Left renal cortex interstitium (tissue), 4 donors: ENCODE results near the gene JAKMIP1. TPM values are rescaled to one million over a fixed set of nuclear protein-coding genes. Genes with fewer than 3 reads are reported as not detected.

Experiments
- DNase-seq, 4 donors: peaks; one replicate each; pipeline ENCODE4 v3.0.0-alpha.2; 2013; ENCODE audit warnings: low read depth in 4 of 4, low spot score in 2 of 4, missing footprints in 1 of 4
- polyA plus RNA-seq, 4 donors: library from polyadenylated mRNA; unstranded; fragments of 120-200 nt; gene quantifications; one replicate each; pipeline ENCODE4 v1.2.1, GENCODE V29; 2013; ENCODE audit not compliant: insufficient read length in 4 of 4

JAKMIP1 gene
- polyA plus RNA-seq, 4 donors = 0.06 to 0.22 (median 0.17) TPM

DNA sequence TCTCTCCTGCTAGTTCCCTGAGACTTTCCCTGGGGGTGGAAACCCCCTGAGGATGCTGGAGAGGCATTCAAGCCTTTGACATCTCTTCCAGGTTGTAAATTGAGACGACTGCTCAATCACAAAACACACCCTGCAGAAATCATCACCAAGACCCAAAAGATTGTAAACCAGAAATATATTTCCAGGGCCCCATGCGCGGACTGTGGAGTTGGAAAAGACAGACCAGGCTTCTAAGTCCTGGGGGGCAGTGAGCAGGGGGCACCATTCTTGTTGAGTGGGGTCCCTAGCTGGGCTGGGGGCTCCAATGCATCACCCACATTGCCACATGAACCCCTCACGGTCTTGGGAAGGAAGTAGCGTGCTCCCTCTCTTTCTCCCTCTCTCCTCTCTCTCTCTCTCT, 94.2 kb downstream of the JAKMIP1 start:
- DNase-seq = no peak

DNA sequence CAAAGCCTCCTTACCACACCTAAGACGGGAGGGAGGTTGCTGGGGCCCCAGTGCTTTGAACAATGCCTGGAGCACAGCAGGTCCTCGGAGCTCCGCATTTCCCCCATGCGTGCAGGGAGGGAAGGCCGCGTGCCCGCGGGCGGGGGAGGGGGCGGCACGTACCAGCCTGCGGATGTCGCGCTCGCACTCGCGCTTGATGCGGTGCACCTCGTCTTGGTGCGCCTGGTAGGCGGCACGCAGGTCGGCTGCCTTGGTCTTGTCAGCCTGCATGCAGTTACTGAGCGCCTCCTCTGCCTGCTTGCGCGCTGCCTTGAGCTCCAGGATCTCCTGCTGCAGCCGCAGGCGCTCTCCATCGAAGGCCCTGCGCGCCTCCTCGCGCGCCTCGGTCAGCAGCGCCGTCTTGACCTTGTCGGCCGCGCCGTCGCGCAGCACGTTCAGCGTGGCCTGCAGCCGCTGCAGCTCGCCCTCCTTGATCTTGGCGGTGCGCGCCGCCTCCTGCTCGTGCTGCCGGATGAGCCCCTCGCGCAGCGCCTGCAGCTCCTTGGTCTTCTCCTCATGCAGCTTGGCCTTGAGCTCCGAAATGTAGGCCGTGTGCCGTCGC, 94.9 kb downstream of the JAKMIP1 start:
- DNase-seq = no peak

DNA sequence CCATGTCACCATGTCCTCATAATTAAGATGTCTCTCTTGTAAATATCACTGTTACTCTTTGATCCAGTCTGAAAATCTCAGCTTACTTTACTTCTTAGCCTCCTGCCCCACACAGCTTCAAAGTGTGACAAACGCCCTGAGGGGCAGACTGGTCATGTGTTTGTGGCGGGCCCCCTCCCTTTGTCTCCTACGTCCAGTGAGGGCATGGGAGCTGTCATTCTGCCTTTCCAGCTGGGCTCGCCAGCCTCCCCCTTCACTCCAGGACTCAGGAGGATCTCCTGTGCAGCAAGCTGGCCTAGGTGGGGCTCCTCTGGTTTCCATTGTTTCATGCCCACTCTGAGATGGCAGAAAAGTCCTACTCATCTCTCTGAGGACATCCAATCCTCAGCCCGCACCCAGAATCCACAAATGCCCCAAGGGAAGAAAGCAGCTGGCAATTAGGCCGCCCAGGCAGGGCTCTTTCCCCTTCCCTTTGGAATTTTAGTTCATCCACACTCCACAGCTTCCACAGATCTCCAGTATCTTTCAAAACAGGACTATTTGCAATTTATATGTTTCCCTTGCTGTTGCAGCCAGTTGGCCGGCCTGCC, 95.7 kb downstream of the JAKMIP1 start:
- no peak for DNase-seq

DNA sequence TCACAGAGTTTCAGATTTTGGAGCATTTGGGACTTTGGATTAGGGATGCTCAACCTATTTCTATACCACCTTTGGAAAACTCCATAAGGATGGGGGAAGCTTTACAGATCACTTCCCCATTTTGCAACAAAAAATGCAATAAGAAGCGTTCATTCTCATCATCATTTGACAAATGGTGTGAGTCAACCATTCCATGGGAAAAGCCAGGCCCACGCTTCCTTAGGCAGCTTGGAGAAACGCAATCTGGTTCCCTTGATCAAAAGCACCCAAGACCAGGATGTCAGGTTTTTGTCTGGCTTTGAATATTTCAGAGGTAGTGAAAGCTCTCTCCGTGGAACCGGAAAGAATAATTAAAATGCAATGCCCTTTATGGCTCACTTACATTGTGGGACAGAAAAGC, 102.8 kb downstream of the JAKMIP1 start:
- DNase-seq = no peak

DNA sequence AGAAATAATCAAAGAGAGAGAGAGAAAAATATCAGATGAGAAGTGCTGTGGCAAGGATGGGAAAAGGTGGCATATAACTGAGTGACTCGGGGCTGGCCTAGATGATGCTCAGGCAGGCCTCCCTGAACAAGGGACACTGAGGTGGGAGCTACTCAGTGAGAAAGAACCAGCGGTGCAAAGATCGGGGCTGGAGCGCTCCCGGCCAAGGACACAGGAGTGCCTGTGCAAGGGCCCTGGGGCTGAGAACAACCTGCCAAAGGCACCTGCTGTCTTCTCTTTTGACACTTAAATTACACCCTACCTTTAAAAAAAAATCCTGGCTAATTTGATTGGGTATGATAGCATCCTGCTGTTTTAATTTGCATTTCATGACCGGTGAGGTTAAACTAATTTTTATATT, 104.5 kb downstream of the JAKMIP1 start:
- no peak for DNase-seq

DNA sequence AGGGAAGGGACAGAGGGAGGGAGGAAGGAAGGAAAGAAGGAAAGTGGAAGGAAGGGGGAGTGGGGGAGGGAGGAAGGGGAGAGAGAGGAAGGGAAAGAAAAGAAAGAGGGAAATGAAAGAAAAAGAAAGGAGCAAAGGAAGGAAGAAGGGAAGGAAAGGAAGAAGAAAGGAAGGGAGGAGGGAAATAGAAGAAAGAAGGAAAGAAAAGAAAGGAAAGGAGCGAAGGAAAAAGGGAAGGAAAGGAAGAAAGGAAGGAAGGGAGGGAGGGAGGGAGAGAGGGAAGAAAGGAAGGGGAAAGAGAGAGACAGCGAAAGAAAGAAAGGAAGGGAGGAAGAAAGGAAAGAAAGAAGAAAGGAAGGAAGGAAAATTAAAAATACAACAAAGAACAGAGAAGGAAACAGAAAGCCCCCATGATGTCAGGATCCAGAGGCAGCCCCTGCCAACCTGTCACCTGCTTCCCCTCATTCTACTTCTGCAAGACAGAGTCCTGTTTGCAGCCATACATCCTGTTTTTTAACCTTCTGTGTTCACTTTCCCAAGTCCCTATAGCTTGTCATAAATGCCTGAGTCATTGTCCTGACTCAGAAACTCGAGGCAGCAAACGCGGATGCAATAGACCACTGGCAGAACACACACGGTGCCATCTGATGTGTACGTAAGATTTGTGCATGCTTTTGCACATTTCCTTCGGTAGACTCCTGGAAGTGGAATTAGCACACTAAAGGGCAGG, 105.2 kb downstream of the JAKMIP1 start:
- no peak for DNase-seq

DNA sequence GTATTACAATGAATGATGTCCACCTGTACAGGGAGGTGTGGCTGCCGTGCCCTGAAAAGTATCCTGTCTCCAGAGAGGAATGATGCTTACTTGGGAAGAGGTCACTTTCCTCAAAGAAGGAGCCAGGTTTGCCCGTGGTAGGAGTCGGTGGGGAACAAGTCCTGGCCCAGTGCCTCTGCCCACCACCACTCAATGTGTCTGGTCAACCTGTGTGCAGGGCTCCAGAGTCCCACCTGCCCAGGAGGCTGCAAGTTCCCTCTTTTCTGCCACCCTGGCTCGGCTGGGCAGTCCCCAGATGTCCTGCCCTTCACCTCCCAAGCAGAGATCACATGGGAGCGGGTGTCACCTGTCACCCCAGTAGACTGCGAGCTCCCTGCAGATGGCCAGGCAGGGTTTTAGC, 106.7 kb downstream of the JAKMIP1 start:
- no peak for DNase-seq

DNA sequence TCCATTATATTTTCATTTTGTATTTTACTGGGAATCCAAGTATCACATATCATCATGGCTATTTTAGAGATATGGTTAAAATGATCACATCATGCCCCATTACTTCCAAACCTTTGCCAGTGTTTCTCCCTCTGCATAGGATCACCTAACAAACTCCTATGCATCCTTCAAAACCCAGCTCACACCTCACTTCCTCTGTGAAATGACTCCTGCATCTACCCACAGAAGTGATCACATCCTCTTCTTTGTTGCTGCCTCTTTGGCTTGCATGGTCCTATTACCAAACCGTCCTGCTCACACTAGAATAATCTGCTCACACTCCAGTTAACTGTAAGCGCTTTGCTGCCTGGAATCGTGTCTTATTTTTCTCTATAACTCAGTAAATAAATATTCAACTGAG, 107.4 kb downstream of the JAKMIP1 start:
- DNase-seq = no peak

DNA sequence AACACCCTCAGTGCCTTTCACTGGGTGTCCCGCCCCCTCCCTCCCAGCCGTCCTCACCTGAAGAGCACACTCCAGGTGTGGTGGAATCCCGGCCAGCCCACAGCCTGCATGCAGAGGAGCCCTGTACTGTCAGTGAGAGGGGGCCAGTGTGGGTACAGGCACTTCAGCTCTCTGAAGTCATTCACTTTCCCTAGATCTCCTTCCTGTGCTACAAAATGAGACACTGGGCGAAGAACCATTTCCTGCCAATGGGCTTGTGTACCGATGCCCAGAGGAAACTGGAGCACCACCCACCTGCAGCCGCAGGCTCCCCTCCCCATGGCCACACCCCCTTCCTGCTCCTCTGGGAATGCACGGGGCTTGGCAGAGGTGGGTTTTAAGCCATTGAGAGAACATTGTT, 108.2 kb downstream of the JAKMIP1 start:
- no peak for DNase-seq

DNA sequence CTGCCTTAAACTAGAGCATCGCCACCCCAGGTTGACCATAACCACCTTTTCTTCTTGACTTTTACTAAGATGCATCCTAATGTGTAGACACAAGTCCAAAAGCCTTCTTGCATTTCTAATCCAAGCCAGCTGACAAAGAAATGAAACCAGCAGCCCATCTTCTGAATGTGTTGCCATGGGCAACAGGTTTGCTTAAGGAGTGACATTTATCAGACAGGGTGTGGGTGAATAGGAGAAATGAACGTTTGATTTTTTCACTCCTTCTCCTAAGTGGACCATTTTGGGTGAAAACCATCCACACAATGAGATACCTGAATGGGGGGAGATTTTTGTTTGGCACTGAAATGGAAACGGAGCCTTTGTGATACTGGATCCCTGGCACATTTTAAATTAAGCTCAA, 109.4 kb downstream of the JAKMIP1 start:
- no peak for DNase-seq

DNA sequence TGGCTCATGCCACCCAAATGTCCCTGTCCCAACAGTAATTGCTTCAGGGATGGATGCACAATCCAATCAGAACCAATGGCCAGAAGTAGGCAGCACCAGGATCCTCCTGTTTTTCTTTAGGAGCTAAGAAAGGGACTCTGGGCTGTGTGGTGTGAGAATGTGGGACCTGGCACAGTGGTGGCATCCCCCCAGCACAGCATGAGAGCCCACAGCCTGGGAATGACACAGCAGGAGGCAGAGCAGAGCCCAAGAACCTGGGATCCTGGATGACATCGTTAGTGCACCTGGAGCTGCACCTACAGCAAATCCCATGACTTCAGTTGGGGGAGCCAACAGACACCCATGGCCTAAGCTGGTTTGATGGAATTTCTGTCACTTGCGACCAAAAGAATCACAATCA, 111.4 kb downstream of the JAKMIP1 start:
- DNase-seq = no peak

DNA sequence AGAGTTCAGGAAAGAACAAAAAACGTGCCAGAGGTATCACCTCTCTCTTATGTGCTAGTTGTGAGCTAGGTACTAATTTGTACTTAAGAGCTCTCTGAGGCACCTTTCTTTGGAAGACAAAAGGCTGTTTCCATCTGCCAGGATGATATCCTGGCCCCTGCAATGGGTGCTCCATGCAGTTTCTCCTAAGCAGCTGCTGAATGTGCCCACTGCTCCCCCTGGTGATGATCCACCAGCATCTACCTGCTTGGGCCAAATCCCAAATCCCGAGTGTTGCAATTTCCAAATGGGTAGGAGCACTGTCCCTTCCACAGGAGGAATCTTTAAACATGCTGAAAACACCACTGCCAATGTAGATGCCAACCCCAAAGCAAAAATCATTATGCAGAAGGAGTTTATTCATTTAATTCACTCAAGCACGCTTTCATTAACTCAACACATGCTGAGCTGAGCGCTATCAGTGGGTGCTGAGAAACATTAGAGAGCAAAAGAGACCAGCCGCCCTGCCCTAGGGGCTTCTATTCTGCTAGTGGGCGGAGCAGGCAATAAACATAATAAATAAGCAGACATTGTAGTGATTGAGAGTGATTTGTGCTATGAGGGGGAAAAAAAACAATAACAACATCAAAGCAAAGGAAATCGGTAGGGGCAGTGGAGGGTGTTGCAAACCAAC, 112.5 kb downstream of the JAKMIP1 start:
- DNase-seq = no peak

DNA sequence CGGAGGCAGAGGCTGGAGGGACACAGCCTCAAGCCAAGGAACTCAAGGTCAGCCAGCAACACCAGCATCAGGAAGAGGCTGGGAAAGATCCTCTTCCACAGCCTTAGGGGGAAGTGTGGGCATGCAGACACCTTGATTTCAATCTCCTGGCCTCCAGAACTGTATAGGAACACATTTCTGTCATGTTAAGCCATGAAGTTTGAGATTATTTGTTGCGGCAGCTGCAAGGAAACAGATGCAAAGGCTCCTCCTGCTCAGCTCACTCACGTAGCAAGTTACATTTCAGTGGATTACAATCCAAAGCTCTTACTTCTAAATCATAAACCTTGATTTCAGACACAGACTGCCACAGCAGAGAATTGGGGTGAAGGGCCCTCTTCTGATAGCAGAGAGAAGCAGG, 113.5 kb downstream of the JAKMIP1 start:
- no peak for DNase-seq

DNA sequence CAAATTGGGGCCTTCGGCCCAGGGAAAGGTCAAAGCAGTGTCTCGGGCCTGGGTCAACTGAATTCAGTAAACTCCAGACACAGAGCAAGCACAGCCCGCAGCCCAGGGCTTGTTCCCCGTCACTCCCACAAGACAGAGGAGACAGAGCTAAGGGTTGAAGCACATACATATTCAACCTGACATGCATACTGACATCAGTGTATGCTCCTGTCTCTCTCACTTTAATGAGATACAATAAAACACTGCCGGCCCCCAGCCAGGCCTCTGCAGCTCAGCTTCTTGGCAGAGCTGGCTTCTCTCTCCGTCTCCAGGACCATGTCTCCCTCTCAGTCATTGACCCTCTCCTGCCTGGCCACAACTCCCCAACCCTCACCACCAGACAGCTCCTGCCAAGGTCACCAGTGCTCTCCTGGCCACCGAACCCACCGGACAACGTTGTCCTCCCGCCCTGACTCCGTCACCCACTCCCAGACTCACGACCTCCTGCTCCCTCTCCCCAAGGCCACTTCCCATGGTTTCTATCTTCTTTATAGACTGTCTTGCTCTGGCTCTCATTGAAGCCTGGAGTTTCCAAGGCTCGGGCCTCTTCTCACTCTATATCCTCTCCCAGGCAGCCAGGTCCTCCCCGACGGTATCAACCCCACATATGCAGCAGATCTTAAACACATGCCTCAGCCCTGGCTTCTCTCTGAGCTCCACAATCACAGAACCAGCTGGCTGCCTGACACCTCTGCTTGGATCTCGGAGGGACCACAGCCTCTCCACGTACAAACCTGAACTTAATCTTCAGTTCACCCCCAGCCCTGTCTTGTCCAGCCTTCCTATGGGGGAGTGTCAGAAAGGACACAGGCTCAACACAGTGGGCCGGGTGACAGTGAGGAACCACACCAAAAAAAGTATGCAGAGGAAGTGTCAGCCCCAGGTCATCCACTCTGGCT, 114.4 kb downstream of the JAKMIP1 start:
- DNase-seq = no peak

DNA sequence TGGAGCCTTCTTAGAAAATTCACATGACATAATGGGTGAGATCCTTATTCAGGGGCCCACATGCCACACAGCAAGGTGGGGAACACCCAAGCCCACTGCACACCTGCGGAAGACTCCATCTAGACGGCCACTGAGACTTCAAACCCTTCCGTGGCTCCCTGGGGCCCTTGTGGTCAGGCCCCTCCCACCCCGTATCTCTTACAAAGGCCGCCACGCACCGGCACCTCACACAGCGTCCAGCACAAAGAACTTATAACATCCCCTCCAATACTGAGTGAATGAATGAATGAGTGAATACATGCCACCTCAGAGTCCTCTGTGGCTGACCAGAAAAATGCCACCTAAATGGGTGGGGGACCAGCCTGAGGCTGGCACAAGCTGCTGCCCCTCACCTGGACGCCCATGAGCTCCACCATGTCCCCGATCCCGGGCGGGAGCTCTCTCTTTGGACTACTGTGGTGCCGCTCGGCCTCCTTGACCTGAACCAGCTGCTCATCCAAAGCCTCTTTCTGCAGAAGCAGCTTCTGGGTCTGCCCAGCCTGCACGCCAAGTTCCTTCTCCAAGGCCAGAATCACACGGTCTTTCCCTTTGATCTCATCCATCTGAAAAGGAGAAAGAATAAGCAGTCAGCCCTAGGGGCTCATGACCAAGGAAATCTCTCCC, 115.2 kb downstream of the JAKMIP1 start:
- DNase-seq = no peak

DNA sequence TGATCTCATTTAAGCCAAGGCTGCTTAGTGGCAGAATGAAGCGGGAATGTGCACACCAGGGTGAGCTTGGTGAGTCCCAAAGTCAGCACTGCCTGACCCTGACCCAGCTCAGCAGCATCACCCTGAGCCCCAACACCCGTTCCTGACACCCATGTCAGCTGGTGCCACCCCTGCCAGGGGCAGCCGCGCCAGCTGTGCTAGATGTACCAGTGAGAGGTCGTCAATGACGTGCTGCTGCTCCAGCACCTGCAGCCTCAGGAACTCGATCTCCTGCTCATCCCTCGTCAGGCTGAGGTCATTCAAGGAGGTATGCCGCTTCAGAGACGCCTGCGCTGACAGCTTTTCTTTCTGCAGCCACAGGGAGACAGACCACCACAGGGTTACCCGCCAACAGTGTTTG, 120.4 kb downstream of the JAKMIP1 start:
- no peak for DNase-seq

DNA sequence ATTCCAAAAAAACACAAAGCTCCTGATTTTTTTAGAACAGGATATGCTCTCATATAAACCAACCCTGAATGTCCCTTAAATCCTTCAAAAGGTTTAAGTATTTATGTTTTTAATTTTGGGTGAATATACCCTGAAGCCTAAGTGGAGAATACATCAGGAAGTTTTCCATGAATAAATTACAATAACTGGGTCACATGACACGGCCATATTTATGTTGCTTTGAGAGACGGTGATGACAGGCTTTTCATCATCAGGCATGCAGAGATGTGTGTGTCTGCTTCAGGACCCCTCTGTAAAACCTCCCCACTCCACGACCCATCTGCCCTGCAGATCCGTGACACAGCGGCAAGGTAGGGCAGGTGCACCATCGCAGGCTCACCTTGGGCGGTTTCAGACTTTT, 121.8 kb downstream of the JAKMIP1 start:
- no peak for DNase-seq

DNA sequence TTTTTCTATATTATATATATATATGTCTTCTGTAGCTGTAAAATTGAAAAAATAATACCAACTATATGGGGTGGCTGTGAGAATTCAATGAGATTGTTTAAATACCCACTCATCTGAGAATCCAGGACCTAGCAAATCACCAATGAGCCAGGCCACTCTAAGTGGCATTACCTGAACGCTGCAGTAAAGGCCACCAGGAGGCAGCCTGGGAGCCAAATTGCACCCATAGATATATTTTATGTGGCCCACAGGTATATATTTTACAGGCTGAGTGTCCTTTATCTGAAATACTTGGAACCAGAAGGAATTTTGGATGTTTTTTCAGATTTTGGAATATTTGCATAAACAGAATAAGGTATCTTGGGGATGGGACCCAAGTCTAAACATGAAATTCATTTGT, 124.0 kb downstream of the JAKMIP1 start:
- DNase-seq = no peak

DNA sequence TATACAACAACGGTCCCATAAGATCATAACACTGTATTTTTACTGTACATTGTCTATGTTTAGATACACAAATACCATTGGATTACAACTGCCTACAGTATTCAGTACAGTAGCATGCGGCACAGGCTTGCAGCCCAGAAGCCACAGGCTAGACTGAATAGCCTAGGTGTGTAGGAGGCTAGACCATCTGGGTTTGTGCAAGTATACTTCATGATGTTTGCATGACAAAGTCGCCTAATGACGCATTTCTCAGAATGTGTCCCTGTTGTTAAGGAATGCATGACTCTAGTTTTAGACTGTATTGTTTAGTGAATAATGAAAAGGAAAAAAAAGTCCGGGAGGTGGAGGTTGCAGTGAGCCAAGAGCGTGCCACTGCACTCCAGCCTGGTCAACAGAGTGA, 125.6 kb downstream of the JAKMIP1 start:
- DNase-seq = no peak
